Measurements from ENCODE around the gene DCLK1. TPM values are rescaled to one million over a fixed set of nuclear protein-coding genes. Genes with fewer than 3 reads are reported as not detected.

DCLK1 gene
- total RNA-seq, 1 donor from 2014 or later: 13.8 TPM

- DNase-seq (ENCODE audit: low spot score): no peak
- intact Hi-C loops (cut with DNase I): no loop called here
These were observed 367.4 kb downstream of the DCLK1 start for GRCh38 chr13:35763782-35764123.

GRCh38 chr13:35763060-35763781 lies 368.0 kb downstream of the DCLK1 start:
- DNase-seq (ENCODE audit: low spot score): no peak
- intact Hi-C loops (cut with DNase I): no loop called here

- intact Hi-C loops (cut with DNase I): no loop called here
- DNase-seq (ENCODE audit: low spot score): no peak
These were observed 369.5 kb downstream of the DCLK1 start for GRCh38 chr13:35761440-35762252.

- no peak for DNase-seq (ENCODE audit: low spot score)
These were observed 370.4 kb downstream of the DCLK1 start for GRCh38 chr13:35760735-35761281.

GRCh38 chr13:35747594-35747993 lies 383.6 kb downstream of the DCLK1 start:
- DNase-seq (ENCODE audit: low spot score): no peak
- intact Hi-C loops (cut with DNase I): no loop called here

More at GRCh38 chr13:35760735-35761281, 370.4 kb downstream of the DCLK1 start:
- intact Hi-C loops (cut with DNase I): no loop called here

GRCh38 chr13:35744566-35745178 lies 386.5 kb downstream of the DCLK1 start:
- intact Hi-C loops (cut with DNase I): no loop called here

GRCh38 chr13:35744144-35744543 lies 387.0 kb downstream of the DCLK1 start:
- no peak for DNase-seq (ENCODE audit: low spot score)
- intact Hi-C loops (cut with DNase I): no loop called here

More at GRCh38 chr13:35744566-35745178, 386.5 kb downstream of the DCLK1 start:
- DNase-seq (ENCODE audit: low spot score): no peak

- no peak for DNase-seq (ENCODE audit: low spot score)
- intact Hi-C loops (cut with DNase I): no loop called here
These were observed 388.0 kb downstream of the DCLK1 start for GRCh38 chr13:35743165-35743564.

- no peak for DNase-seq (ENCODE audit: low spot score)
- intact Hi-C loops (cut with DNase I): no loop called here
These were observed 389.5 kb downstream of the DCLK1 start for GRCh38 chr13:35741657-35742056.

- DNase-seq (ENCODE audit: low spot score): no peak
- intact Hi-C loops (cut with DNase I): loop anchor here (10.0 kb wide), 1 partner anchor 48 kb away; no protein-coding TSS in a partner anchor
These were observed 394.3 kb downstream of the DCLK1 start for GRCh38 chr13:35736876-35737275.

GRCh38 chr13:35733827-35734226 lies 397.4 kb downstream of the DCLK1 start:
- DNase-seq (ENCODE audit: low spot score): no peak
- intact Hi-C loops (cut with DNase I): loop anchor here (10.0 kb wide), 1 partner anchor 51 kb away; no protein-coding TSS in a partner anchor

GRCh38 chr13:35732565-35732964 lies 398.6 kb downstream of the DCLK1 start:
- intact Hi-C loops (cut with DNase I): loop anchor here (10.0 kb wide), 1 partner anchor 52 kb away; no protein-coding TSS in a partner anchor
- DNase-seq (ENCODE audit: low spot score): no peak

- intact Hi-C loops (cut with DNase I): loop anchor here (10.0 kb wide), 1 partner anchor 53 kb away; no protein-coding TSS in a partner anchor
- DNase-seq (ENCODE audit: low spot score): no peak
These were observed 399.7 kb downstream of the DCLK1 start for GRCh38 chr13:35731471-35731870.

GRCh38 chr13:35729926-35730627 lies 401.1 kb downstream of the DCLK1 start:
- DNase-seq (ENCODE audit: low spot score): peak; percentile 82
- intact Hi-C loops (cut with DNase I): loop anchor here (10.0 kb wide), 1 partner anchor 55 kb away; no protein-coding TSS in a partner anchor

- intact Hi-C loops (cut with DNase I): no loop called here
These were observed 403.3 kb downstream of the DCLK1 start for GRCh38 chr13:35727881-35728280.

GRCh38 chr13:35724446-35724845 lies 406.7 kb downstream of the DCLK1 start:
- intact Hi-C loops (cut with DNase I): loop anchor here (5.0 kb wide), 1 partner anchor 512 kb away; no protein-coding TSS in a partner anchor
- no peak for DNase-seq (ENCODE audit: low spot score)

More at GRCh38 chr13:35727881-35728280, 403.3 kb downstream of the DCLK1 start:
- no peak for DNase-seq (ENCODE audit: low spot score)

GRCh38 chr13:35723821-35724220 lies 407.4 kb downstream of the DCLK1 start:
- no peak for DNase-seq (ENCODE audit: low spot score)
- intact Hi-C loops (cut with DNase I): loop anchor here (5.0 kb wide), 1 partner anchor 512 kb away; no protein-coding TSS in a partner anchor

GRCh38 chr13:35723053-35723461 lies 408.1 kb downstream of the DCLK1 start:
- DNase-seq (ENCODE audit: low spot score): no peak
- intact Hi-C loops (cut with DNase I): loop anchor here (5.0 kb wide), 1 partner anchor 511 kb away; no protein-coding TSS in a partner anchor

Data from cardiac septum (tissue), 1 donor.